IMR-90 (cell line): ENCODE data around the gene CREB5. TPM values are rescaled to one million over a fixed set of nuclear protein-coding genes. Genes with fewer than 3 reads are reported as not detected.

Source experiments
- ATAC-seq: fragments of 200-7000 bp; cut with Tn5 transposase; 2 replicates; pipeline ENCODE4 v1.9.1; 2020; ENCODE audit warnings: low read depth, mild to moderate bottlenecking, moderate library complexity
- BruUV-seq: library from RNA; stranded (reverse); fragments of 400-500 nt; replicated peaks from 2 replicates; lab custom pipeline; 2021; lab: Mats Ljungman, UMichigan
- CTCF ChIA-PET: fragments of 300-600 bp; formaldehyde crosslinking; extraction: SDS; loops from one replicate; lab custom pipeline; 2021; ENCODE audit warnings: antibody characterized with exemption; lab: Yijun Ruan, JAX
- POLR2A ChIA-PET: fragments of 300-600 bp; sonication (Branson Sonifier 250); formaldehyde crosslinking; loops from one replicate; lab custom pipeline; 2022; ENCODE audit warnings: antibody characterized with exemption; ENCODE audit not compliant: unreplicated experiment; lab: Charles Lee
- DNase-seq: peaks from one replicate; pipeline ENCODE4 v3.0.0; 2013
- H2AFZ ChIP-seq: replicated peaks from 2 replicates; pipeline ENCODE3; 2013; ENCODE audit warnings: low read length, mild to moderate bottlenecking; ENCODE audit not compliant: poor library complexity
- H2AK5ac ChIP-seq: 2 replicates; pipeline ENCODE4 v1.6.1; 2013; ENCODE audit warnings: low read depth, low read length, inconsistent platforms
- H2AK9ac ChIP-seq: replicated peaks from 2 replicates; pipeline ENCODE3; 2013; ENCODE audit warnings: mild to moderate bottlenecking, low read depth, low read length, moderate library complexity; ENCODE audit not compliant: poor library complexity
- H2BK120ac ChIP-seq: 2 replicates; pipeline ENCODE4 v1.6.1; 2013; ENCODE audit warnings: low read depth, low read length, inconsistent platforms
- H2BK15ac ChIP-seq: 3 replicates; pipeline ENCODE4 v1.6.1; 2013; ENCODE audit warnings: low read depth, low read length, inconsistent platforms
- H2BK20ac ChIP-seq: 2 replicates; pipeline ENCODE4 v1.6.1; 2013; ENCODE audit warnings: low read depth, mild to moderate bottlenecking, inconsistent platforms, low read length, moderate library complexity
- H2BK5ac ChIP-seq: 2 replicates; pipeline ENCODE4 v1.6.1; 2013; ENCODE audit warnings: mild to moderate bottlenecking, low read depth, low read length, inconsistent platforms; ENCODE audit not compliant: poor library complexity, severe bottlenecking
- H3K14ac ChIP-seq: replicated peaks from 2 replicates; pipeline ENCODE4 v1.6.1; 2013; ENCODE audit warnings: low read depth, low read length, inconsistent platforms
- H3K18ac ChIP-seq: 2 replicates; pipeline ENCODE4 v1.6.1; 2013; ENCODE audit warnings: low read depth, low read length, control low read depth
- H3K23ac ChIP-seq: 2 replicates; pipeline ENCODE4 v1.6.1; 2013; ENCODE audit warnings: low read depth, low read length, inconsistent platforms
- H3K27ac ChIP-seq: 2 replicates; pipeline ENCODE4 v1.5.1; 2013; ENCODE audit warnings: mild to moderate bottlenecking, control low read depth, low read length; ENCODE audit not compliant: insufficient read depth
- H3K27me3 ChIP-seq: 2 replicates; pipeline ENCODE4 v1.6.1; 2013; ENCODE audit warnings: low read length; ENCODE audit not compliant: control insufficient read depth, insufficient read depth
- H3K36me3 ChIP-seq: 2 replicates; pipeline ENCODE4 v1.6.1; 2013; ENCODE audit warnings: low read length, mixed read lengths; ENCODE audit not compliant: control insufficient read depth, insufficient read depth
- H3K4ac ChIP-seq: 2 replicates; pipeline ENCODE4 v1.6.1; 2013; ENCODE audit warnings: low read depth, low read length, inconsistent platforms
- H3K4me1 ChIP-seq: 2 replicates; pipeline ENCODE4 v1.6.1; 2013; ENCODE audit warnings: low read length, mixed read lengths; ENCODE audit not compliant: control insufficient read depth, insufficient read depth
- H3K4me2 ChIP-seq: 2 replicates; pipeline ENCODE4 v1.6.1; 2013; ENCODE audit warnings: low read depth, mild to moderate bottlenecking, control low read depth, low read length, moderate library complexity
- H3K4me3 ChIP-seq: 2 replicates; pipeline ENCODE4 v1.5.1; 2013; ENCODE audit warnings: low read depth, mild to moderate bottlenecking, control low read depth, low read length, moderate library complexity; ENCODE audit not compliant: insufficient read depth
- H3K56ac ChIP-seq: 2 replicates; pipeline ENCODE4 v1.6.1; 2013; ENCODE audit warnings: low read length, inconsistent platforms; ENCODE audit not compliant: insufficient read depth; ENCODE audit errors: extremely low read depth
- H3K79me1 ChIP-seq, 2 experiments: 2 replicates each; pipeline ENCODE4 v1.6.1; 2013; ENCODE audit warnings: low read length in 2 of 2, inconsistent platforms in 1 of 2, low read depth in 1 of 2
- H3K9ac ChIP-seq: 2 replicates; pipeline ENCODE4 v1.6.1; 2013; ENCODE audit warnings: low read depth, low read length, control low read depth
- H3K9me1 ChIP-seq: 2 replicates; pipeline ENCODE4 v1.6.1; 2013; ENCODE audit warnings: low read length, inconsistent platforms; ENCODE audit not compliant: insufficient read depth
- H3K9me3 ChIP-seq: 2 replicates; pipeline ENCODE4 v1.6.1; 2013; ENCODE audit warnings: low read length; ENCODE audit not compliant: control insufficient read depth, insufficient read depth
- H4K20me1 ChIP-seq: 2 replicates; pipeline ENCODE4 v1.6.1; 2013; ENCODE audit warnings: low read length, inconsistent platforms; ENCODE audit not compliant: insufficient read depth
- H4K5ac ChIP-seq: 2 replicates; pipeline ENCODE4 v1.6.1; 2013; ENCODE audit warnings: mild to moderate bottlenecking, low read depth, low read length, control low read depth
- H4K8ac ChIP-seq, 2 experiments: 2 replicates each; pipeline ENCODE4 v1.6.1; 2013; ENCODE audit warnings: low read depth in 2 of 2, low read length in 2 of 2, control low read depth in 1 of 2, inconsistent platforms in 1 of 2
- H4K91ac ChIP-seq: 2 replicates; pipeline ENCODE4 v1.6.1; 2013; ENCODE audit warnings: low read depth, low read length, inconsistent platforms; ENCODE audit not compliant: insufficient read depth
- BHLHE40 ChIP-seq: fragments of 150-350 bp; IDR thresholded peaks from 2 replicates; pipeline ENCODE4 v1.6.1; 2016; ENCODE audit warnings: mild to moderate bottlenecking, low read depth, low read length
- CEBPB ChIP-seq: IDR thresholded peaks from 2 replicates; pipeline ENCODE4 v1.6.1; 2012; ENCODE audit warnings: low read depth, low read length, improper control_type of control experiment
- CHD1 ChIP-seq: IDR thresholded peaks from 2 replicates; pipeline ENCODE4 v1.6.1; 2012; ENCODE audit warnings: low read depth, low read length, improper control_type of control experiment
- CTCF ChIP-seq: conservative IDR thresholded peaks from 2 replicates; pipeline ENCODE4 v1.5.1; 2012; ENCODE audit warnings: mild to moderate bottlenecking, low read depth, low read length, improper control_type of control experiment
- FOS ChIP-seq: fragments of 150-350 bp; IDR thresholded peaks from 2 replicates; pipeline ENCODE4 v1.6.1; 2016; ENCODE audit warnings: low read depth, low read length
- WGBS, 2 experiments: methylation state at CpG; one replicate each; pipeline versions ENCODE4 v1.1.5 to v1.1.7; 2013; ENCODE audit warnings: missing lambda C conversion rate in 2 of 2; ENCODE audit not compliant: insufficient read length in 1 of 2; ENCODE audit errors: extremely low coverage in 2 of 2; 5-methylcytosine and 5-hydroxymethylcytosine counted together
- dilution Hi-C: fragments of 300-500 bp; cut with HindIII; formaldehyde crosslinking; loops from one replicate; pipeline ENCODE4 v1.14.3; 2018; ENCODE audit warnings: low sequenced_read_pairs; ENCODE audit not compliant: unreplicated experiment
- in situ Hi-C: fragments of 300-500 bp; cut with MboI; formaldehyde crosslinking; loops from 3 replicates; pipeline ENCODE4 v1.14.3; 2019; ENCODE audit warnings: low sequenced_read_pairs, inconsistent platforms, mixed read lengths
- intact Hi-C: fragments of 100-400 bp; cut with micrococcal nuclease; formaldehyde crosslinking; loops from 2 replicates; pipeline ENCODE4 v1.10.0; 2022
- polyA plus RNA-seq, 3 experiments: library from polyadenylated mRNA; depleted of rRNA; stranded (reverse); fragments of >200 nt; gene quantifications; 2 replicates each; pipeline ENCODE4 v1.2.3, GENCODE V29; 2012; ENCODE audit warnings: low replicate concordance in 1 of 3
- total RNA-seq: library from RNA; depleted of rRNA; stranded (reverse); fragments of >200 nt; gene quantifications from 2 replicates; pipeline ENCODE4 v1.2.3, GENCODE V29; 2012

Gene CREB5
- total and polyA plus RNA-seq, 2 of the 4 experiments (the other 2 are of a cell fraction): 7.3 to 13.1 TPM

DNA sequence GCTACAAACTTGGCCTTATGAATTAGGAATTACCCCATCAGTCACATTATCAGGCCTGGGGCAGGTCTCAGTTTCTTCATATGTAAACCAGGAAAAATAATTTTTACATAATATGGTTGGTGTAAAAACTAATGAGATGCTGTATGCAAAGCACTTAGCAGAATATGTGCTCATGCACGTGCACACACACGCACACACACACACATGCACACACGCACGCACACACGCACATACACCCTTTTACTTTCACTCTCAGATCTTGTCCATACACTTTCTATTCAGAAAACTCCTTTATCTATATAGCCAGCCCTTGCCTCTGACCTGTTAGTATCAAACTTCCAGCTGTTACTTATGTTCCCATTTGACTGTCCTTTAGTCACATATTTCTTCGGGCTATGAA lies 92.7 kb downstream of the CREB5 start:
- H3K56ac ChIP-seq: no peak overlapping the region
- no peaks in the 10 kb centered on the region for H3K27me3 ChIP-seq
- H3K9me1 ChIP-seq: no peaks in the 10 kb centered on the region
- dilution Hi-C loops (no loop called here), in situ Hi-C loops (no loop called here), intact Hi-C loops (no loop called here)
- no peak overlapping the region for H4K91ac ChIP-seq
- H2AK5ac ChIP-seq: no peak overlapping the region
- WGBS, 2 experiments: 64% methylated on average over 5 of the region's 6 CpGs; no CpG with 5 or more reads in 1 of the 2 experiments
- H3K4me2 ChIP-seq: no peak overlapping the region
- H3K9me3 ChIP-seq: no peaks in the 10 kb centered on the region
- H2AFZ ChIP-seq: no peak overlapping the region
- H4K8ac ChIP-seq: no peak overlapping the region
- CTCF ChIA-PET: no interaction called here
- H3K9ac ChIP-seq: no peak overlapping the region
- no peak overlapping the region for H3K23ac ChIP-seq
- BruUV-seq: no TSS peak
- no peaks in the 10 kb centered on the region for H3K79me1 ChIP-seq
- H2BK5ac ChIP-seq: no peak overlapping the region
- no peak overlapping the region for H4K5ac ChIP-seq
- no peak overlapping the region for H2AK9ac ChIP-seq
- TF ChIP-seq CEBPB: no peak
- no peak for TF ChIP-seq FOS
- TF ChIP-seq CTCF: no peak
- no peak for TF ChIP-seq BHLHE40
- no peak for TF ChIP-seq CHD1
- H3K27ac ChIP-seq: no peak overlapping the region
- no peak overlapping the region for H2BK20ac ChIP-seq
- no peak overlapping the region for H3K18ac ChIP-seq
- H2BK15ac ChIP-seq: no peak overlapping the region
- H2BK120ac ChIP-seq: no peak overlapping the region
- DNase-seq (no peak), ATAC-seq (no peak)
- no peaks in the 10 kb centered on the region for H3K4me1 ChIP-seq
- no peaks in the 10 kb centered on the region for H3K36me3 ChIP-seq
- no peak overlapping the region for H3K4me3 ChIP-seq
- no peaks in the 10 kb centered on the region for H4K20me1 ChIP-seq
- no peak overlapping the region for H3K14ac ChIP-seq
- no peak overlapping the region for H3K4ac ChIP-seq
- POLR2A ChIA-PET: no interaction called here
